ENCODE data around the gene HIBADH.

HIBADH gene

GRCh38 chr7:27600247-27600646 is 62.4 kb downstream of the HIBADH start:
- no peaks in the 10 kb centered on the region for H3K9me2 ChIP-seq (replicated peaks; ENCODE audit: low read depth, low read length)
- peaks cover 10% of the 10 kb centered on the region for H3F3A ChIP-seq (ENCODE audit: low read depth)
- no peak overlapping the region for H2AFZ ChIP-seq (ENCODE audit: low read length)
- TF ChIP-seq EZH2phosphoT487 (IDR thresholded peaks at IDR 0.05; ENCODE audit: borderline replicate concordance) (no peak), CTCF (conservative IDR thresholded peaks at IDR 0.05; ENCODE audit: low read length) (no peak)
- H3K4me3 ChIP-seq (ENCODE audit: low read length, poor library complexity, severe bottlenecking): no peak overlapping the region
- H3K36me3 ChIP-seq (ENCODE audit: insufficient read depth, low read length): no peaks in the 10 kb centered on the region
- H3K27me3 ChIP-seq (ENCODE audit: insufficient read depth, low read length, poor library complexity, severe bottlenecking): no peaks in the 10 kb centered on the region
- no peak overlapping the region for H3K9ac ChIP-seq (ENCODE audit: low read depth, low read length, poor library complexity, severe bottlenecking)
- H3K9me3 ChIP-seq (ENCODE audit: insufficient read depth, low read depth, low read length): no peaks in the 10 kb centered on the region
- peaks cover 46% of the 10 kb centered on the region for H3K4me1 ChIP-seq (ENCODE audit: insufficient read depth, low read length, poor library complexity, severe bottlenecking)
- H4K20me1 ChIP-seq (ENCODE audit: insufficient read depth, low read length, poor library complexity, severe bottlenecking): peaks cover 2% of the 10 kb centered on the region
- no peaks in the 10 kb centered on the region for H3K79me2 ChIP-seq (ENCODE audit: insufficient read depth, low read length)
- H3K4me2 ChIP-seq (ENCODE audit: low read depth, low read length, poor library complexity, severe bottlenecking): no peak overlapping the region

- TF ChIP-seq EZH2phosphoT487 (IDR thresholded peaks at IDR 0.05; ENCODE audit: borderline replicate concordance): no peak
- TF ChIP-seq CTCF (conservative IDR thresholded peaks at IDR 0.05; ENCODE audit: low read length): no peak
These were observed 67.7 kb downstream of the HIBADH start for GRCh38 chr7:27595009-27595408.

GRCh38 chr7:27593226-27593625 is 69.5 kb downstream of the HIBADH start:
- Histone ChIP-seq H3K9me3 (ENCODE audit: insufficient read depth, low read depth, low read length) (no peaks in the 10 kb centered on the region), H3K4me3 (ENCODE audit: low read length, poor library complexity, severe bottlenecking) (no peak overlapping the region), H3K4me1 (ENCODE audit: insufficient read depth, low read length, poor library complexity, severe bottlenecking) (peaks cover 10% of the 10 kb centered on the region), H3K9me2 (replicated peaks; ENCODE audit: low read depth, low read length) (no peaks in the 10 kb centered on the region), H2AFZ (ENCODE audit: low read length) (no peak overlapping the region), H3K9ac (ENCODE audit: low read depth, low read length, poor library complexity, severe bottlenecking) (no peak overlapping the region), H3K27me3 (ENCODE audit: insufficient read depth, low read length, poor library complexity, severe bottlenecking) (no peaks in the 10 kb centered on the region), H3K4me2 (ENCODE audit: low read depth, low read length, poor library complexity, severe bottlenecking) (no peak overlapping the region), H3F3A (ENCODE audit: low read depth) (no peaks in the 10 kb centered on the region), H3K79me2 (ENCODE audit: insufficient read depth, low read length) (no peaks in the 10 kb centered on the region), H3K36me3 (ENCODE audit: insufficient read depth, low read length) (no peaks in the 10 kb centered on the region), H4K20me1 (ENCODE audit: insufficient read depth, low read length, poor library complexity, severe bottlenecking) (no peaks in the 10 kb centered on the region)
- no peak for TF ChIP-seq EZH2phosphoT487 (IDR thresholded peaks at IDR 0.05; ENCODE audit: borderline replicate concordance)
- no peak for TF ChIP-seq CTCF (conservative IDR thresholded peaks at IDR 0.05; ENCODE audit: low read length)

More at GRCh38 chr7:27595009-27595408, 67.7 kb downstream of the HIBADH start:
- no peaks in the 10 kb centered on the region for H3K79me2 ChIP-seq (ENCODE audit: insufficient read depth, low read length)
- H3K4me3 ChIP-seq (ENCODE audit: low read length, poor library complexity, severe bottlenecking): no peak overlapping the region
- H2AFZ ChIP-seq (ENCODE audit: low read length): no peak overlapping the region
- H3K4me1 ChIP-seq (ENCODE audit: insufficient read depth, low read length, poor library complexity, severe bottlenecking): peaks cover 19% of the 10 kb centered on the region
- no peak overlapping the region for H3K9ac ChIP-seq (ENCODE audit: low read depth, low read length, poor library complexity, severe bottlenecking)
- H3K36me3 ChIP-seq (ENCODE audit: insufficient read depth, low read length): no peaks in the 10 kb centered on the region
- no peaks in the 10 kb centered on the region for H3K9me3 ChIP-seq (ENCODE audit: insufficient read depth, low read depth, low read length)
- H3K27me3 ChIP-seq (ENCODE audit: insufficient read depth, low read length, poor library complexity, severe bottlenecking): no peaks in the 10 kb centered on the region
- no peaks in the 10 kb centered on the region for H3K9me2 ChIP-seq (replicated peaks; ENCODE audit: low read depth, low read length)
- no peak overlapping the region for H3K4me2 ChIP-seq (ENCODE audit: low read depth, low read length, poor library complexity, severe bottlenecking)
- H3F3A ChIP-seq (ENCODE audit: low read depth): no peaks in the 10 kb centered on the region
- no peaks in the 10 kb centered on the region for H4K20me1 ChIP-seq (ENCODE audit: insufficient read depth, low read length, poor library complexity, severe bottlenecking)

All from Loucy (cell line).